Measurements from ENCODE around the gene HLA-DQB2.

HLA-DQB2 gene

DNA sequence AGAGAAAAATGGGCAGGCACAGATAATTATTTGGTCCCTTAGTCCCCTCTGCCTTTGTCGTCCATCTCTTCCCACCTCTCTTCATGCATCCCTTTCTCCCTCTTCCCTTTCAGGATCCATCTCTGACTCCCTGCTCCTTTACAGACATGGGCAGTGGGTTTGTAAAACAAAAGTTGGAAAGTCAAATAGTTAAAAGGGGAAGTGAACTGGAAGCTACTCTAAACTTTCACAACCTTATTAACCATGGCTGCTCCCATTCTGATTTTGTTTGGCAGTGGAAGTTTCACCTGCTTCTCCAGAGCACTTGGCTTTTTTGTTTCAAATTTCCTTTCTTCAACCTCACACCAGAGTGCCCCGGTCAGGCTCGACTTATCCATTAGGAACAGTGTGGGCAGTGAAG is 21.0 kb downstream of the HLA-DQB2 start:
- no peak for DNase-seq

DNA sequence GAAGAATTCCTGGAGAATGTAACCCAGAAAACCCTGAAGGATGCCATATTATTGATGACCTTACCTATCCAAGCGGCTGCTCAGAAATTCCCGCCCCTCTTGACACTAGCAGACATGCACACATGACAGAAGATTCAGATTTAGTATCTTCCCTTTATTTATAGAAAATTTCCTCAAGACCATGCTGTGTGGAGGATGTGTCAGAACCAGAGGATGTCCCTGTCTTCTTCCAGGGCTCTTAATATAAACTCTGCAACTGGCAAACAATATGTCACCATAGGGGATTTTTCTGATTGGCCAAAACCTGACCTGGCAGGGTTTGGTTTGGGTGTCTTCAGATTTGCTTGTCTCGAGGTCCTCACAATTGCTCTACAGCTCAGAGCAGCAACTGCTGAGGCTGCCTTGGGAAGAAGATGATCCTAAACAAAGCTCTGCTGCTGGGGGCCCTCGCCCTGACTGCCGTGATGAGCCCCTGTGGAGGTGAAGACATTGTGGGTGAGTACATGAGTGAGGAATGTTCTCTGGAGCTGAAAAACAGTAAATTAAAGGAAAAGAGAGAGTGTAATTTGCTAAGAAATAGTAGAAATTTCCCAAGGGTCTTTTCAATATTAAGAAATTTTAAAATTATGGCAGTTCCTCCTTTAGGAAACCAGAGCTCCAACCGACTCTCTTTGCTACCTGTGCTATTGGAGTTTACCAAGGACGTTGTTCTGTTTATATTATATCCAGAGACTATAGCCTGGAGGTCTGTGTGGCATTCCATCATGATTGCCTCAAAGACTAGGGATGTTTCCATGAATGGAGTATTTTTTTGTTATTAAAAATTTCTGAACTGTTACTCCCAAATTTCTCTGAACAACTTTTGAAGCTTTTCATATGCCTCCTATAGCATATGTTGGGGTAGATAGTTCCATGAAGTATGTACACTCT is 22.0 kb downstream of the HLA-DQB2 start, which contains the start of gene HLA-DQA2:
Gene HLA-DQA2, plus strand, starts transcription at position 361 of the 930 bp plus-strand sequence. Its CDS starts 53 bp downstream, at position 414.
- DNase-seq = no peak

DNA sequence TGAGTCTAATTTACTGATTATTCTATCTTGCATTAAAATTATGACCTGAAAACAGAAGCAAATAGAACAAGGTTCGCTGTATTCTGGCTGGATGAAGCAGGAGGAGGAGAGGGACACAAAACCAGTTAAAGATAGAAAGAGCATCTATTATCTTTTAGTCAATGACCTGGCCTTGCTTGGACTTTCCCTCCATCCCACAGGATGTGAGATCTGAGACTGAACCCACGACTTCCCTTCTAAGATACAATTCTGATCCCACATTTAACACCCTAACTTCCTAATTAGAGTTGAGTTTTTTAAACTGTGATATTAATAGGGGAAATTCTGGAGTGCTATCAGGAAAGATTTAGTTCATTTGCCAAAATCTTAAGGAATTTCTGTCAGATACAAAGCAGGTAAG is 25.2 kb downstream of the HLA-DQB2 start:
- DNase-seq = no peak

DNA sequence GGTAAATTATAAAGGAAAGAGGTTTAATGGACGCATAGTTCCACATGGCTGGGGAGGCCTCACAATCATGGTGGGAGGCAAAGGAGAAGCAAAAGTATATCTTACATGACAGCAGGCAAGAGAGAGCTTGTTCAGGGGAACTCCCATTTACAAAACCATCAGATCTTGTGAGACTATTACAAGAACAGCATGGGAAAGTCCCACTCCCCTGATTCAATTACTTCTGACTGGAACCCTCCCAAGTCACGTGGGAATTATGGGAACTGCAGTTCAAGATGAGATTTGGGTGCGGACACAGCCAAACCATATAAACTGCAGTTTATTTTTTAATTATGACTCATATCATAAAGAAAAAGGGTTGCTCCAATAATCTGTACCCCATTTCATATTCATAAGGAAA is 44.5 kb downstream of the HLA-DQB2 start:
- DNase-seq = no peak

DNA sequence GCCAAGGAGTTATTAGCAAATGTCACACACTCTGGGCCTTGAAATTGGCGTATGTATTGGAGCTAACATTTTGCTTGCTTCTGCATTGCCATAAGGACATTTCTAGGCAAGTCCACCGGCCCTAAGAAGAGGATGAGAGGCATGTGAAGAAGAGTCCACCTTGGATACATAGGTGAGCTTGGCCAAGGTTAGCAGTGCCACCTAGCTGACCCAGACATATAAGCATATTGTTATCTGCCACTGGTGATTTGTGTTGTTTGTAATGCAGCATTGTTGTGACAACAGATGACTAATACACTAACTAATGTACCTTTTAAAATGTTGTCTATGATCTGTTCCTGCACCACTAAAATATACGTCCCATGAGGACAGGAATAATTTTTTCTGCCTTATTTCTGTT is 46.9 kb downstream of the HLA-DQB2 start:
- DNase-seq = no peak

DNA sequence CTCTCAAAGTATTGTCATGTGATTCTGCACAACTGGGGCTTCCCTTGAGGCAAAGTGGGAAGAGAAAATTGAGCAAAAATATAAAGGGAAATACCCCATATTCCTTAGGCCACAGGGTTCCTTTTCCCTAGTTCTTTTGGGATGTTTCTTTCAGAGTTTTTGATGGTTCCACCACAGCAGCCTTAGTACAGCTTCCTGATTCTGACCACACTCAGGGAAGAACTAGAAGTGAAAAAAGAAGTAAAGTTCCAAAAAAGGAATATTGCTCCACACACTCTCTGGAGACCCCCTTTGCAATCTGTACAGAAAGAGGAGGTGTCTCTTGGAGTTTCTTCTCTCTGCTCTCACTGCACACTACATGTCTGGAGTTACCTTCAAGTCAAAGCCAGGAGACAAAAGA is 50.1 kb downstream of the HLA-DQB2 start:
- DNase-seq = no peak

DNA sequence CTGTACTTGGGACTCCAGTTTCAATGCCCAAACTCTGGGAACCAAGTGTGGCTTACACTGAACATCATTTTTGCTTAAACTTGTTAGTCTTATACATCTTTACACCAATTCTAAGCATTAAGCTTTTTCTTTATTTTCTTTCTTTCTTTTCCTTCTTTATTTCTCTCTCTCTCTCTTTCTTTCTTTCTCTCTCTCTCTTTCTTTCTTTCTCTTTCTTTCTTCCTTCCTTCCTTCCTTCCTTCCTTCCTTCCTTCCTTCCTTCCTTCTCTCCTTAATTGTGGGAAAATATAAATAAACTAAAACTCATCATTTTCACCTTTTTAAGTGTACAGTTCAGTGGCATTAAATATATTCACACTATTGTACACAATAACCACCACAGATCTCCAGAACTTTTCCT is 53.7 kb downstream of the HLA-DQB2 start:
- no peak for DNase-seq

All from fibroblast of skin of right quadriceps (primary cell).